Activated B cell treated with CpG ODN at 0.5 μM for 24 hours (primary cell): ENCODE measurements around the gene SASH1. TPM values are rescaled to one million over a fixed set of nuclear protein-coding genes. Genes with fewer than 3 reads are reported as not detected.

Experiments
- ATAC-seq: fragments of 200-7000 bp; cut with Tn5 transposase; one replicate; pipeline ENCODE4 v1.10.0; 2021; ENCODE audit warnings: low read depth, mild to moderate bottlenecking, moderate library complexity
- CTCF ChIA-PET: fragments of 350-600 bp; sonication (Branson Sonifier 250); formaldehyde crosslinking; loops from one replicate; lab custom pipeline; 2021; ENCODE audit warnings: antibody characterized with exemption; lab: Charles Lee
- POLR2A ChIA-PET: fragments of 350-600 bp; sonication (Branson Sonifier 250); formaldehyde crosslinking; loops from one replicate; lab custom pipeline; 2021; ENCODE audit warnings: antibody characterized with exemption; lab: Charles Lee
- DNase-seq: peaks from one replicate; pipeline ENCODE4 v3.0.0; 2022
- H3K27ac Mint-ChIP-seq: one replicate; pipeline ENCODE4 v1.8.0; 2020; ENCODE audit warnings: mixed read lengths
- H3K27me3 Mint-ChIP-seq: one replicate; pipeline ENCODE4 v1.8.0; 2021; ENCODE audit warnings: mixed read lengths
- H3K36me3 Mint-ChIP-seq: one replicate; pipeline ENCODE4 v1.8.0; 2021; ENCODE audit warnings: low read depth, mixed read lengths
- H3K4me1 Mint-ChIP-seq: one replicate; pipeline ENCODE4 v1.8.0; 2021; ENCODE audit warnings: mixed read lengths
- H3K4me3 Mint-ChIP-seq: one replicate; pipeline ENCODE4 v1.8.0; 2020; ENCODE audit warnings: mild to moderate bottlenecking, mixed read lengths
- H3K9me3 Mint-ChIP-seq: one replicate; pipeline ENCODE4 v1.8.0; 2020; ENCODE audit warnings: mixed read lengths
- intact Hi-C: fragments of 100-400 bp; cut with micrococcal nuclease; formaldehyde crosslinking; loops from one replicate; pipeline ENCODE4 v1.15.1; 2024
- total RNA-seq: library from RNA; stranded (reverse); gene quantifications from 2 replicates; pipeline ENCODE4 v1.2.3, GENCODE V29; 2022
- TF ChIP-seq, protein P1 (sequence below): fragments of 200-600 bp; IDR thresholded peaks from one replicate; pipeline ENCODE4 v1.8.0; 2022; ENCODE audit warnings: antibody characterized with exemption, mild to moderate bottlenecking

The SASH1 gene
- total RNA-seq, 1 donor from 2014 or later, result 0.49 TPM

DNA sequence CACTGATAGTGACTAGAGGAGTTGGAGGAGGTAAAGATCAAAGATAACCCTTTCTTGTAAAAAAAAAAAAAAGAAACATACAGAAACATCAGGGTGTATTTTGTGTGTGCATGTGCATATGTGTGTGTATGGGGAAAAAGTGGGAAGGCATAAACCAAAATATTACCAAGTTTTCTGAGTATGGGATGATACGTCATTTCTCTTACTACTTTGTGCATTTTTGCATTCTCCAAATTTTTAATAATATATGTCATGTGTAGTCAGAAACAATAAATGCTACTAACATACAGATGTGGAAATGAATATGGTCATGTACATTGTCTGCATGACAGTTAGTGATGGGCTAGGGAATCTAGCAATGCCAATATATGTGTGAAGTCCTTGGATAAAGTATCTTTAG lies 161.1 kb downstream of the SASH1 start:
- TF ChIP-seq, protein P1, sequence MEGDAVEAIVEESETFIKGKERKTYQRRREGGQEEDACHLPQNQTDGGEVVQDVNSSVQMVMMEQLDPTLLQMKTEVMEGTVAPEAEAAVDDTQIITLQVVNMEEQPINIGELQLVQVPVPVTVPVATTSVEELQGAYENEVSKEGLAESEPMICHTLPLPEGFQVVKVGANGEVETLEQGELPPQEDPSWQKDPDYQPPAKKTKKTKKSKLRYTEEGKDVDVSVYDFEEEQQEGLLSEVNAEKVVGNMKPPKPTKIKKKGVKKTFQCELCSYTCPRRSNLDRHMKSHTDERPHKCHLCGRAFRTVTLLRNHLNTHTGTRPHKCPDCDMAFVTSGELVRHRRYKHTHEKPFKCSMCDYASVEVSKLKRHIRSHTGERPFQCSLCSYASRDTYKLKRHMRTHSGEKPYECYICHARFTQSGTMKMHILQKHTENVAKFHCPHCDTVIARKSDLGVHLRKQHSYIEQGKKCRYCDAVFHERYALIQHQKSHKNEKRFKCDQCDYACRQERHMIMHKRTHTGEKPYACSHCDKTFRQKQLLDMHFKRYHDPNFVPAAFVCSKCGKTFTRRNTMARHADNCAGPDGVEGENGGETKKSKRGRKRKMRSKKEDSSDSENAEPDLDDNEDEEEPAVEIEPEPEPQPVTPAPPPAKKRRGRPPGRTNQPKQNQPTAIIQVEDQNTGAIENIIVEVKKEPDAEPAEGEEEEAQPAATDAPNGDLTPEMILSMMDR, result no peak
- Mint-ChIP-seq H3K27ac (no peak overlapping the region), H3K36me3 (no peaks in the 10 kb centered on the region), H3K9me3 (no peaks in the 10 kb centered on the region), H3K4me3 (no peak overlapping the region), H3K27me3 (peaks cover 23% of the 10 kb centered on the region), H3K4me1 (no peaks in the 10 kb centered on the region)
- ATAC-seq, result no peak
- no peak for DNase-seq
- ChIA-PET CTCF (no interaction called here), POLR2A (no interaction called here)
- intact Hi-C loops, result no loop called here

DNA sequence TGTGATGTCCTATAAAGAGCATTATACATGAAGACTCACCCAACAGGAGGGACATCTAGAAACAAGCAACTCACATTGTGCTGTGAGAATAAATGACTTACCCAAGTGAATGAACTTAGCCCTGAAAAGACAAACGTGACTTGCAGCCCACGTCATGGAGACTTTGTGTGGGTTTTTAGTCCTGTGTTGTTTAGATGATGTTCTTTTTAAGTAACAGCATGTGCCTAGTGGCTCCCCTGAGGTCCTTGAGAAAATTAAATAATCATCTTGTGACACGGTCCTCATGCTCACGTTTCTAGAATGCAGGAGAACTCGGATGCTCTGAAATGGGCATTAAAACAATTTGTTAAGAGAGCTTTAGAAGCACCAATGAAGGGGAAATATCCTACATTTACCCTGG lies 165.1 kb downstream of the SASH1 start:
- POLR2A ChIA-PET, result interaction anchor here (0.6 kb wide), 1 partner anchor 9 kb away, joined by 3 read pairs; no protein-coding TSS in a partner anchor

DNA sequence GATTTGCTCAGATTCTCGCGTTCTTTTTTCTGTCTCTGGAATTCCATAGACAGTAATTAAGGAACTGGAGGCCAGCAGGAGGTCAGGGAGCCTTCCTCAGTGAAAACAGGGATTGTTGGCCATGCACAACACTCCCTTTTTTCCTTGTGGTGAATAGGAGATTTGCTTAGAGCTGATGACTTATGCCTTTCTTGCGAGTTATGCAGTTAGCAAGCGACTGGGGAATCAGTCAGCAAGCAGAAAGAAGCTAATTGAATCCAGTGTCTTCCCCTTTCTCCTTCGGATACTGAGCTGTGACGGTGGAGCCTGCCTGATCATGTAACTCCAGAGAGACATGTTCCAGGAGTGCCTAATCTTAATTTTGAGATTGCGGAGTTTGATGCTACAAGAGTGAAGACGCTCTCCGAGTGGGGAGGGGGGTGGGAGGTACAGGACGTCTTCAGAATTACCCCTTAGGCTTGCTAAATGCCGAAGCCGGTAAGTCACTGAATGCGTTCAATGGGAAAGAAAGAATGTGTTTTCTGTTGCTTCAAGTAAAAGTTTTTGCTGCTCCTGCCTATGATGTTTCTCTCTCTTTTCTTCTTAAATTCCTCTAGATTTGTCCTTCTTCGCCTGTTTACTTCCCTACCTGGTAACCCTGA lies 165.9 kb downstream of the SASH1 start:
- TF ChIP-seq, protein P1, result no peak
- no peaks in the 10 kb centered on the region for H3K36me3 Mint-ChIP-seq
- no peak overlapping the region for H3K4me3 Mint-ChIP-seq
- DNase-seq (no peak), ATAC-seq (no peak)
- peaks cover 7% of the 10 kb centered on the region for H3K4me1 Mint-ChIP-seq
- H3K9me3 Mint-ChIP-seq, result no peaks in the 10 kb centered on the region
- CTCF ChIA-PET, result no interaction called here
- H3K27me3 Mint-ChIP-seq, result peaks cover 24% of the 10 kb centered on the region
- intact Hi-C loops, result no loop called here
- POLR2A ChIA-PET, result no interaction called here
- no peak overlapping the region for H3K27ac Mint-ChIP-seq

More for the DNA sequence above, 165.1 kb downstream of the SASH1 start:
- CTCF ChIA-PET, result no interaction called here
- Mint-ChIP-seq H3K27ac (no peak overlapping the region), H3K9me3 (no peaks in the 10 kb centered on the region), H3K4me1 (peaks cover 7% of the 10 kb centered on the region), H3K27me3 (peaks cover 20% of the 10 kb centered on the region), H3K4me3 (no peak overlapping the region), H3K36me3 (no peaks in the 10 kb centered on the region)
- TF ChIP-seq, protein P1, result no peak
- intact Hi-C loops, result no loop called here
- DNase-seq, result no peak
- no peak for ATAC-seq

DNA sequence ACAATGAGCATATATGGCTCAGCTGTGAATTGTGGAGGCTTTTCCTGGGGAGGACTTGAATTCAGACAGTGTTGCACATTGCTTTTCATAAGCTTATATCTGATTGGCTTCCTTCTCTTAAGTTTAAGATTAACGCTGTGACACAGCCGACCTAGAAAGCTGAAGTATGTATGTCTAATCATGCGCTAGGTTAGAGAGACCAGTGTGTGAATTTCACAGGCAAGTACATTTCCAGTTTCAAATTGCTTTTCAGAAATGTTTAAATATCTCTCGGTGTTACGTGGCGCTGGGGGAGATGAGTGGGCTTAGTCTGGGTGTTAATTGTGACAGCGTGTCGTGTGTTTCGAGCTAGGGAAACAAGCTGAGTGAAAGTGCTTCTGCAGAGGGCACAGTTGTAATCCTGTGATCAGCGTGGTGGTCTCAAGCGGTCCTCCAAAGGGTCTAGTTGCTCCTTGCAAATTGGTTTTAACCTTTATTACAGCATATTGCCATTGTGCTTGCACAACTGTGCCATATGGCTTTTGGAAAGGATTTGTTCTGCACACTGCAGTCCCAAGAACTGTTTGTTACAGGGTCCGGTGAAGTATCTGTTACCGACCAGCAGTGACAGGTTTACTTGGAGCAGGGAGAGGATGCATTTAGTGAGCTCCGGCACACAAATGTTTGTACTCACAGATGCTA lies 166.6 kb downstream of the SASH1 start:
- no peak for ATAC-seq

More for the DNA sequence above, 166.6 kb downstream of the SASH1 start:
- CTCF ChIA-PET, result no interaction called here
- Mint-ChIP-seq H3K4me1 (peaks cover 10% of the 10 kb centered on the region), H3K27me3 (peaks cover 22% of the 10 kb centered on the region), H3K9me3 (no peaks in the 10 kb centered on the region), H3K27ac (no peak overlapping the region), H3K4me3 (no peak overlapping the region), H3K36me3 (no peaks in the 10 kb centered on the region)
- TF ChIP-seq, protein P1, result no peak
- DNase-seq, result no peak
- POLR2A ChIA-PET, result no interaction called here
- intact Hi-C loops, result no loop called here
